Femur (tissue), 1 donor: ENCODE results near the gene USH2A.

Experiments used
- DNase-seq: peaks from one replicate; pipeline ENCODE4 v3.0.0-alpha.2; 2017

USH2A gene

GRCh38 chr1:216113181-216113580 is 310.1 kb downstream of the USH2A start:
- no peak for DNase-seq

GRCh38 chr1:216111842-216112241 is 311.4 kb downstream of the USH2A start:
- no peak for DNase-seq

GRCh38 chr1:216095400-216095799 is 327.8 kb downstream of the USH2A start:
- DNase-seq: no peak

- DNase-seq: no peak
These were observed 332.7 kb downstream of the USH2A start for GRCh38 chr1:216090556-216090955.

- no peak for DNase-seq
These were observed 336.6 kb downstream of the USH2A start for GRCh38 chr1:216086678-216087077.

GRCh38 chr1:216081445-216081844 is 341.8 kb downstream of the USH2A start:
- no peak for DNase-seq

GRCh38 chr1:216076751-216077150 is 346.5 kb downstream of the USH2A start:
- no peak for DNase-seq

GRCh38 chr1:216075339-216075738 is 347.9 kb downstream of the USH2A start:
- no peak for DNase-seq

- DNase-seq: no peak
These were observed 349.3 kb downstream of the USH2A start for GRCh38 chr1:216073793-216074595.

GRCh38 chr1:216071262-216071661 is 352.0 kb downstream of the USH2A start:
- DNase-seq: no peak

- DNase-seq: no peak
These were observed 358.6 kb downstream of the USH2A start for GRCh38 chr1:216064643-216065042.

GRCh38 chr1:216057947-216058346 is 365.3 kb downstream of the USH2A start:
- no peak for DNase-seq

- no peak for DNase-seq
These were observed 366.2 kb downstream of the USH2A start for GRCh38 chr1:216057063-216057462.

GRCh38 chr1:216055004-216055403 is 368.2 kb downstream of the USH2A start:
- no peak for DNase-seq

GRCh38 chr1:216054600-216054999 is 368.6 kb downstream of the USH2A start:
- no peak for DNase-seq

- no peak for DNase-seq
These were observed 372.2 kb downstream of the USH2A start for GRCh38 chr1:216051071-216051470.

- no peak for DNase-seq
These were observed 373.4 kb downstream of the USH2A start for GRCh38 chr1:216049741-216050430.

- DNase-seq: no peak
These were observed 375.3 kb downstream of the USH2A start for GRCh38 chr1:216047811-216048572.

GRCh38 chr1:216046336-216046735 is 376.9 kb downstream of the USH2A start:
- no peak for DNase-seq

GRCh38 chr1:216045400-216045799 is 377.8 kb downstream of the USH2A start:
- DNase-seq: no peak

GRCh38 chr1:216044538-216044937 is 378.7 kb downstream of the USH2A start:
- DNase-seq: no peak

- DNase-seq: no peak
These were observed 388.7 kb downstream of the USH2A start for GRCh38 chr1:216034506-216034905.

GRCh38 chr1:216032961-216033614 is 390.2 kb downstream of the USH2A start:
- no peak for DNase-seq
